ENCODE data around the gene TF. TPM values are rescaled to one million over a fixed set of nuclear protein-coding genes. Genes with fewer than 3 reads are reported as not detected.

Gene TF
- total and polyA plus RNA-seq, 10 donors: 1.7 to 81.8 (median 3.9) TPM

DNA sequence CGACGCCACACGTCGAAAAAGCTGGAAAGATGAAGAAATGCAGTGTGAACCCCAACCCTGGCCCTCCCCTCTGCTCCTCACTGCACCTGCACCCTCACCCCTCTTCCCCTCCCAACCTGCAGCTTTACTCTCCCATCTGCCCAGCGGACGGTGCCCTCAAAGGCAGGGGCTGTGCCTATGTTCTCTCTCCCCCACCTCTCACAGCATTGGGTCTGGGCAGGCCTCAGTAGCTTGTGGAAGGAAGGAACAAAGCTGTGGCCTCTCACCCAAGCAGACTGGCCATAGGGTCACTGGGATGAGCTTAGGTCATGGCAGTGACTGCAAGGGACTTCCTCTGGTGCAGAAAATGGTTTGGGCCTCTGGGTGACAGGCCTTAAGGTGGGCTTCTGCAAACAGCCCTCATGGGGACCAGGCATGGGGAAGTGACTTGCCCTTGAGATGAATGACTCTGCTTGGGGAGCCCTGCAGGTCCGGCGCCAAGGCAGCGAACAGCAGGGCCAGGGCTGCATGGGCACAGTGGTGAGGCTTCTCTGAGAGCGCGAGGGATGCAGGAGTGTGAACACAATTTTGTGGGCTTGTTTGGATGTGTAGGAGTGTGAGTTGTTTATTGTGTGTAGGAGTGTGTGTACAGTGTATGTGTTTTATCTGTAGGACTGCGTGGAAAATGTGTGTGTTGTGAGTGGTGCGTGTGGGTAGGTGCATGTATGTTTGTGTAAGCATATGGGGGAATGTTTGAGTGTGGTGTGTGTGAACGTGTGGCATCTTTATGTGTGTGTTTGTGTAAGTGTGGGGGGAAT is 88.6 kb downstream of the TF start:
- 90 to 95% (median 94%) methylated on average over 14 of the region's 14 CpGs for WGBS, 5 donors
- no peak overlapping the region for H3K4me3 ChIP-seq
- no peak for DNase-seq
- H3K9me3 ChIP-seq: no peaks in the 10 kb centered on the region
- H3K27ac ChIP-seq: no peak overlapping the region
- H3K27me3 ChIP-seq (replicated peaks in 1 of 7): no peaks in the 10 kb centered on the region
- TF ChIP-seq POLR2AphosphoS5 (IDR thresholded peaks at IDR 0.05) (no peak), POLR2A (IDR thresholded peaks at IDR 0.05) (no peak)
- TF ChIP-seq, protein P1, sequence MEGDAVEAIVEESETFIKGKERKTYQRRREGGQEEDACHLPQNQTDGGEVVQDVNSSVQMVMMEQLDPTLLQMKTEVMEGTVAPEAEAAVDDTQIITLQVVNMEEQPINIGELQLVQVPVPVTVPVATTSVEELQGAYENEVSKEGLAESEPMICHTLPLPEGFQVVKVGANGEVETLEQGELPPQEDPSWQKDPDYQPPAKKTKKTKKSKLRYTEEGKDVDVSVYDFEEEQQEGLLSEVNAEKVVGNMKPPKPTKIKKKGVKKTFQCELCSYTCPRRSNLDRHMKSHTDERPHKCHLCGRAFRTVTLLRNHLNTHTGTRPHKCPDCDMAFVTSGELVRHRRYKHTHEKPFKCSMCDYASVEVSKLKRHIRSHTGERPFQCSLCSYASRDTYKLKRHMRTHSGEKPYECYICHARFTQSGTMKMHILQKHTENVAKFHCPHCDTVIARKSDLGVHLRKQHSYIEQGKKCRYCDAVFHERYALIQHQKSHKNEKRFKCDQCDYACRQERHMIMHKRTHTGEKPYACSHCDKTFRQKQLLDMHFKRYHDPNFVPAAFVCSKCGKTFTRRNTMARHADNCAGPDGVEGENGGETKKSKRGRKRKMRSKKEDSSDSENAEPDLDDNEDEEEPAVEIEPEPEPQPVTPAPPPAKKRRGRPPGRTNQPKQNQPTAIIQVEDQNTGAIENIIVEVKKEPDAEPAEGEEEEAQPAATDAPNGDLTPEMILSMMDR (IDR thresholded peaks at IDR 0.05 in 8 of 11, conservative IDR thresholded peaks at IDR 0.05 in 3 of 11): no peak
- intact Hi-C loops (cut with DNase I; ENCODE audit: low total_unique reads): no loop called here
- peaks cover 0 to 40% (median 2%) of the 10 kb centered on the region in 6 donors for H3K36me3 ChIP-seq
- H3K4me1 ChIP-seq: no peaks in the 10 kb centered on the region

DNA sequence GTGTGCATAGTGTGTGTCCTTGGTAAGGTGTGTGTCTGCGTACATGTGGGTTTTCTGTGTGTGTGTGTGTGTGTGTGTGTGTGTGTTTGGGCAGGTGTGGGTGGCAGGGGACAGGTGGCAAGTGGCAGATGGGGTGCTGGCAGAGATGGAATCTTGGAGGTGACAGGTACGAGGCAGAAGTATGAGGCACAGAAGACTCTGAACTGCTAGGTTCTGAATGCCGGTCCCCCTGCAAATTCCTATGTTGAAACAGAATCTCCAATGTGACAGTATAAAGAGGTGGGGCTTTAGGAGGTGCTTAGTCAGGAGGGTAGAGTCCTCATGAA is 89.2 kb downstream of the TF start:
- Histone ChIP-seq H3K4me3 (no peak overlapping the region), H3K36me3 (peaks cover 0 to 40% (median 2%) of the 10 kb centered on the region in 6 donors), H3K4me1 (no peaks in the 10 kb centered on the region), H3K9me3 (no peaks in the 10 kb centered on the region), H3K27me3 (replicated peaks in 1 of 7) (no peaks in the 10 kb centered on the region), H3K27ac (no peak overlapping the region)
- intact Hi-C loops (cut with DNase I; ENCODE audit: low total_unique reads): no loop called here
- 89 to 94% (median 92%) methylated on average over 3 of the region's 3 CpGs for WGBS, 5 donors
- TF ChIP-seq POLR2A (IDR thresholded peaks at IDR 0.05) (no peak), POLR2AphosphoS5 (IDR thresholded peaks at IDR 0.05) (no peak)
- TF ChIP-seq, protein P1 (IDR thresholded peaks at IDR 0.05 in 8 of 11, conservative IDR thresholded peaks at IDR 0.05 in 3 of 11): no peak
- no peak for DNase-seq

DNA sequence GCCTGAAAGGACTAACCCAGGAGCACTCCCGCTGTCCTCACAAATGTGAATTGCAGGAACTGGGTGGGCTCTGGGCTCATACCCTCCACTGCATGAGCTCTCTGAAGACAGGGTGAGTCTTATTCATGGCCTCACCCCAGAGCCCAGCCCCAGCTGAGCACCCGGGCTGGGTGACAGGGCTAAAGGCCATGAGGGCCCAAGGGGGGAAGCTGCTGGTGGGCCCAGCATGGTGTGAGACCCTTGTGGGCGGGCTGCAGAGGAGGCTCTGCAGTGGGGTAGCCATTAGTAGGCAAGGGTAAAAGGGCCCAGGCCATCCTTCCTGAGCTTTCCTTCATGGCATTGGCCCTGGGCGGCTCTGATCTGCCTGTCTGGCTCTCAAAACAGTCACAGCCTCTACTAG is 89.8 kb downstream of the TF start:
- no peak overlapping the region for H3K27ac ChIP-seq
- WGBS, 5 donors: 83 to 99% (median 90%) methylated on average over 2 to 4 of the region's 4 CpGs
- H3K9me3 ChIP-seq: no peaks in the 10 kb centered on the region
- H3K36me3 ChIP-seq: peaks cover 0 to 40% (median 2%) of the 10 kb centered on the region in 6 donors
- intact Hi-C loops (cut with DNase I; ENCODE audit: low total_unique reads): no loop called here
- no peak for DNase-seq
- H3K4me1 ChIP-seq: no peaks in the 10 kb centered on the region
- no peak overlapping the region for H3K4me3 ChIP-seq
- no peaks in the 10 kb centered on the region for H3K27me3 ChIP-seq (replicated peaks in 1 of 7)
- TF ChIP-seq POLR2AphosphoS5 (IDR thresholded peaks at IDR 0.05) (no peak), POLR2A (IDR thresholded peaks at IDR 0.05) (no peak)
- TF ChIP-seq, protein P1 (IDR thresholded peaks at IDR 0.05 in 8 of 11, conservative IDR thresholded peaks at IDR 0.05 in 3 of 11): no peak

DNA sequence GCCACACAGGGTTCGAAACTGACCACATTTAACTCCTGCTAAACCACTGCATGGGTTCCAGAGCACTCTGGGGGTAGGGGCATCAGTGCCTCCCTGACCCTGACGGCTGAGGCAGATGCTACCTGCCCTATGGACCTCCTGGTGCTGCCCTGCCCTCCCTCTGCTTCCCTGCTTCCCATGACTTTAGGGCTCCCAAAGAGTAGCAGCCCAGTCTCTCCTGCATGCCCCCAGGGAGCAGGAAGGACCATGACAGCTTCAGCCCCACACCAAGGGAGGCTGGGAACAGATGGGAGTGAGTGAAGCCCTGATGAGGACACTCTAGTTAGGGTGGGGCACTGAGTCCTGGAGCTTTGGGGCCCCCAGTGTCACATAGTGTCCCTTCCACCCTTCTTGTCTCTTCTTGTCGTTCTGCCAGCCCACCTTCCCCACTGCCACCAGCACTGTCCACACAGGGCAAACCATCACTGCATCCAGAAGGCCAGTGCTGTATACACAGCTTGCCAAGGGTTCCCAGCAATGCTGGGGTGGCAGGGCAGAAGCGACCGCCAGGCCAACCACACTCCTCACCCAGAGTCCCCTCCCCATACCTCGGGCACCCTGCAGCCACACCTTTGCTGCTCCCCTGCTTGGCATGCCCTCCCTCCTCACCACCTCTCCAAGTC is 90.4 kb downstream of the TF start:
- Histone ChIP-seq H3K27me3 (replicated peaks in 1 of 7) (no peaks in the 10 kb centered on the region), H3K36me3 (peaks cover 0 to 40% (median 2%) of the 10 kb centered on the region in 6 donors), H3K4me3 (no peak overlapping the region), H3K27ac (no peak overlapping the region), H3K9me3 (no peaks in the 10 kb centered on the region), H3K4me1 (no peaks in the 10 kb centered on the region)
- no peak for TF ChIP-seq POLR2AphosphoS5 (IDR thresholded peaks at IDR 0.05)
- no peak for TF ChIP-seq POLR2A (IDR thresholded peaks at IDR 0.05)
- TF ChIP-seq, protein P1 (IDR thresholded peaks at IDR 0.05 in 8 of 11, conservative IDR thresholded peaks at IDR 0.05 in 3 of 11): no peak
- 76 to 92% (median 81%) methylated on average over 6 of the region's 6 CpGs for WGBS, 5 donors
- intact Hi-C loops (cut with DNase I; ENCODE audit: low total_unique reads): no loop called here
- DNase-seq: no peak
